ENCODE data around the gene FES.
"Not testable (repeated sequence)": the region's sequence is repeated elsewhere in the genome, so short reads cannot be mapped to it uniquely, and the experiment has no call there.

GRCh38 chr15:90874986-90875385 is 9.3 kb upstream of the FES start:
- not testable (repeated sequence) for TF ChIP-seq CTCF (IDR thresholded peaks at IDR 0.05 in 4 of 5, conservative IDR thresholded peaks at IDR 0.05 in 1 of 5); POLR2A (IDR thresholded peaks at IDR 0.05)

Measured in gastrocnemius medialis (tissue), 4 donors.